H1 (cell line): ENCODE measurements around the gene IFNA14. TPM values are rescaled to one million over a fixed set of nuclear protein-coding genes. Genes with fewer than 3 reads are reported as not detected.

Experiments
- CTCF ChIA-PET: fragments of 300-600 bp; sonication (Branson Sonifier 250); formaldehyde crosslinking; loops from one replicate; lab custom pipeline; 2021; ENCODE audit not compliant: partially characterized antibody; lab: Charles Lee
- POLR2A ChIA-PET: fragments of 300-600 bp; sonication (Branson Sonifier 250); formaldehyde crosslinking; loops from one replicate; lab custom pipeline; 2021; ENCODE audit warnings: inconsistent platforms; ENCODE audit not compliant: partially characterized antibody; lab: Charles Lee
- DNase-seq, 2 experiments: peaks; one replicate each; pipeline versions ENCODE4 v3.0.0 to v3.0.0-alpha.2; 2010 to 2022; ENCODE audit warnings: low spot score in 2 of 2, low read depth in 1 of 2, mixed read lengths in 1 of 2
- FAIRE-seq: peaks from 2 replicates; lab custom pipeline; 2011; peaks lifted over from hg19 to GRCh38; lab: Jason Lieb, UNC
- H2AFZ ChIP-seq: 2 replicates; pipeline ENCODE4 v1.8.1; 2012; ENCODE audit warnings: low read length, inconsistent platforms
- H2AK5ac ChIP-seq: 2 replicates; pipeline ENCODE4 v1.6.1; 2013; ENCODE audit warnings: low read depth, low read length
- H2BK120ac ChIP-seq: replicated peaks from 2 replicates; pipeline ENCODE3; 2013; ENCODE audit warnings: low read depth, low read length, inconsistent platforms
- H2BK12ac ChIP-seq: 2 replicates; pipeline ENCODE4 v1.6.1; 2013; ENCODE audit warnings: low read depth, low read length
- H2BK15ac ChIP-seq: 2 replicates; pipeline ENCODE4 v1.6.1; 2013; ENCODE audit warnings: low read length
- H2BK20ac ChIP-seq: 2 replicates; pipeline ENCODE4 v1.6.1; 2013; ENCODE audit warnings: low read length
- H2BK5ac ChIP-seq: 2 replicates; pipeline ENCODE4 v1.6.1; 2013; ENCODE audit warnings: low read depth, low read length
- H3K14ac ChIP-seq: 2 replicates; pipeline ENCODE4 v1.6.1; 2013; ENCODE audit warnings: inconsistent platforms; ENCODE audit not compliant: insufficient read length
- H3K18ac ChIP-seq: 2 replicates; pipeline ENCODE4 v1.6.1; 2013; ENCODE audit warnings: low read length; ENCODE audit errors: extremely low read depth
- H3K23ac ChIP-seq: 2 replicates; pipeline ENCODE4 v1.6.1; 2013; ENCODE audit warnings: inconsistent platforms; ENCODE audit not compliant: insufficient read length
- H3K23me2 ChIP-seq: 2 replicates; pipeline ENCODE4 v1.6.1; 2013; ENCODE audit warnings: low read depth, low read length
- H3K27ac ChIP-seq: 2 replicates; pipeline ENCODE4 v1.6.1; 2011; ENCODE audit warnings: low read depth, low read length, inconsistent platforms
- H3K27me3 ChIP-seq, 4 experiments: replicated peaks in 1 of 4; 1 replicate in 1 of 4; 2 replicates in 3 of 4; pipeline versions ENCODE4 v1.6.1 to v1.8.1; 2011 to 2013; ENCODE audit warnings: low read length in 3 of 4, mild to moderate bottlenecking in 3 of 4, inconsistent platforms in 2 of 4, mixed read lengths in 2 of 4, moderate library complexity in 1 of 4; ENCODE audit not compliant: control insufficient read depth in 3 of 4, insufficient read depth in 3 of 4; ENCODE audit errors: extremely low read depth in 1 of 4
- H3K36me3 ChIP-seq, 4 experiments: 2 replicates each; pipeline versions ENCODE4 v1.6.1 to v1.8.1; 2011 to 2013; ENCODE audit warnings: mild to moderate bottlenecking in 4 of 4, low read length in 3 of 4, moderate library complexity in 2 of 4, control low read depth in 1 of 4, inconsistent platforms in 1 of 4; ENCODE audit not compliant: insufficient read depth in 4 of 4, control insufficient read depth in 2 of 4
- H3K4ac ChIP-seq: replicated peaks from 2 replicates; pipeline ENCODE3; 2013; ENCODE audit warnings: low read length, low read depth, mixed read lengths, inconsistent platforms; ENCODE audit not compliant: insufficient read length
- H3K4me1 ChIP-seq, 4 experiments: replicated peaks in 1 of 4; 1 replicate in 1 of 4; 2 replicates in 3 of 4; pipeline versions ENCODE4 v1.6.1 to v1.8.1; 2011 to 2013; ENCODE audit warnings: low read length in 3 of 4, inconsistent platforms in 2 of 4, mixed read lengths in 1 of 4; ENCODE audit not compliant: insufficient read depth in 4 of 4, control insufficient read depth in 3 of 4
- H3K4me2 ChIP-seq, 2 experiments: 2 replicates each; pipeline versions ENCODE4 v1.6.1 to v1.8.1; 2011 to 2013; ENCODE audit warnings: low read depth in 2 of 2, low read length in 2 of 2, control low read depth in 1 of 2, inconsistent platforms in 1 of 2, mild to moderate bottlenecking in 1 of 2; ENCODE audit not compliant: insufficient read depth in 1 of 2
- H3K4me3 ChIP-seq, 4 experiments: fragments of 200-600, 300-600 bp in 1 of 4; sonication (generic), shearing (Covaris generic), sonication (Bioruptor Twin) in 1 of 4; 2 replicates each; pipeline versions ENCODE4 v1.5.1 to v1.8.1; 2011 to 2016; ENCODE audit warnings: low read length in 4 of 4, low read depth in 3 of 4, control low read depth in 2 of 4, inconsistent platforms in 2 of 4, mild to moderate bottlenecking in 2 of 4, mixed read lengths in 1 of 4, moderate library complexity in 1 of 4; ENCODE audit not compliant: insufficient read depth in 2 of 4; ENCODE audit errors: extremely low read depth in 1 of 4
- H3K56ac ChIP-seq: replicated peaks from 2 replicates; pipeline ENCODE3; 2013; ENCODE audit warnings: low read depth, mild to moderate bottlenecking, mixed read lengths, low read length, inconsistent platforms; ENCODE audit not compliant: insufficient read length
- H3K79me1 ChIP-seq: 2 replicates; pipeline ENCODE4 v1.6.1; 2013; ENCODE audit warnings: low read depth, low read length, control low read depth
- H3K79me2 ChIP-seq, 2 experiments: 2 replicates each; pipeline versions ENCODE4 v1.6.1 to v1.8.1; 2012 to 2013; ENCODE audit warnings: low read length in 2 of 2, mild to moderate bottlenecking in 2 of 2, inconsistent platforms in 1 of 2; ENCODE audit not compliant: insufficient read depth in 2 of 2, control insufficient read depth in 1 of 2
- H3K9ac ChIP-seq, 4 experiments: replicated peaks in 1 of 4; 1 replicate in 1 of 4; 2 replicates in 3 of 4; pipeline versions ENCODE4 v1.6.1 to v1.8.1; 2011 to 2013; ENCODE audit warnings: low read depth in 3 of 4, low read length in 3 of 4, control low read depth in 2 of 4, mild to moderate bottlenecking in 2 of 4, moderate library complexity in 2 of 4, inconsistent platforms in 1 of 4; ENCODE audit errors: extremely low read depth in 1 of 4
- H3K9me3 ChIP-seq, 2 experiments: 2 replicates each; pipeline versions ENCODE4 v1.6.1 to v1.8.1; 2012 to 2013; ENCODE audit warnings: mild to moderate bottlenecking in 2 of 2, moderate library complexity in 2 of 2, control low read depth in 1 of 2, inconsistent platforms in 1 of 2, low read depth in 1 of 2, low read length in 1 of 2, mixed read lengths in 1 of 2; ENCODE audit not compliant: insufficient read depth in 2 of 2
- H4K20me1 ChIP-seq, 2 experiments: replicated peaks in 1 of 2; 2 replicates each; pipeline versions ENCODE3 to v1.8.1; 2011 to 2013; ENCODE audit warnings: inconsistent platforms in 2 of 2, low read length in 2 of 2, mild to moderate bottlenecking in 1 of 2; ENCODE audit not compliant: insufficient read depth in 2 of 2, control insufficient read depth in 1 of 2
- H4K5ac ChIP-seq: 2 replicates; pipeline ENCODE4 v1.6.1; 2013; ENCODE audit warnings: low read length, low read depth, mixed read lengths, inconsistent platforms; ENCODE audit not compliant: insufficient read length
- H4K8ac ChIP-seq: 2 replicates; pipeline ENCODE4 v1.8.0; 2013; ENCODE audit warnings: mild to moderate bottlenecking, moderate library complexity, low read length, inconsistent platforms; ENCODE audit not compliant: insufficient read depth; ENCODE audit errors: extremely low read depth
- H4K91ac ChIP-seq: replicated peaks from 2 replicates; pipeline ENCODE3; 2013; ENCODE audit warnings: low read length, mixed read lengths, inconsistent platforms; ENCODE audit not compliant: insufficient read length
- ASH2L ChIP-seq: fragments of 200-600, 300-600 bp; sonication (generic); IDR thresholded peaks from one replicate; pipeline ENCODE4 v1.7.1; 2017; ENCODE audit warnings: low read length
- CBX8 ChIP-seq: fragments of 300-800, 300-1000 bp; sonication (generic); IDR thresholded peaks from 2 replicates; pipeline ENCODE4 v1.7.1; 2016; ENCODE audit warnings: low read depth, low read length, borderline replicate concordance
- CEBPB ChIP-seq: IDR thresholded peaks from 2 replicates; pipeline ENCODE4 v1.6.1; 2012; ENCODE audit warnings: low read depth, low read length
- CHD2 ChIP-seq: IDR thresholded peaks from 2 replicates; pipeline ENCODE4 v1.6.1; 2012; ENCODE audit warnings: low read length, improper control_type of control experiment
- EGR1 ChIP-seq: IDR thresholded peaks from 2 replicates; pipeline ENCODE4 v1.6.1; 2011; ENCODE audit warnings: low read depth, low read length, borderline replicate concordance
- MAFK ChIP-seq: IDR thresholded peaks from 2 replicates; pipeline ENCODE4 v1.6.1; 2012; ENCODE audit warnings: low read depth, mild to moderate bottlenecking, improper control_type of control experiment, low read length
- NANOG ChIP-seq: IDR thresholded peaks from 2 replicates; pipeline ENCODE4 v1.6.1; 2011; ENCODE audit warnings: low read length, low read depth, mild to moderate bottlenecking, inconsistent platforms; ENCODE audit not compliant: insufficient read depth, poor library complexity, severe bottlenecking
- PHF8 ChIP-seq: fragments of 200-600 bp; sonication (generic); conservative IDR thresholded peaks from 2 replicates; pipeline ENCODE4 v1.7.1; 2012; ENCODE audit warnings: low read depth, mild to moderate bottlenecking, inconsistent platforms, low read length, moderate library complexity
- RAD21 ChIP-seq, 2 experiments: IDR thresholded peaks in 1 of 2; conservative IDR thresholded peaks in 1 of 2; 2 replicates each; pipeline ENCODE4 v1.6.1; 2011; ENCODE audit warnings: low read depth in 2 of 2, low read length in 2 of 2, improper control_type of control experiment in 1 of 2, inconsistent platforms in 1 of 2, mild to moderate bottlenecking in 1 of 2, moderate library complexity in 1 of 2
- RBBP5 ChIP-seq: IDR thresholded peaks from 2 replicates; pipeline ENCODE4 v1.7.1; 2012; ENCODE audit warnings: low read depth, mild to moderate bottlenecking, inconsistent platforms, low read length, moderate library complexity, borderline replicate concordance
- SUZ12 ChIP-seq: fragments of 200-600 bp; sonication (generic); IDR thresholded peaks from 2 replicates; pipeline ENCODE4 v1.6.1; 2012; ENCODE audit warnings: mild to moderate bottlenecking, inconsistent platforms, low read length, moderate library complexity, mixed read lengths
- TAF7 ChIP-seq: optimal IDR thresholded peaks from 2 replicates; pipeline ENCODE3; 2011; ENCODE audit warnings: low read depth, mild to moderate bottlenecking, inconsistent platforms, low read length, moderate library complexity, borderline replicate concordance
- TBP ChIP-seq: IDR thresholded peaks from 2 replicates; pipeline ENCODE4 v1.6.1; 2011; ENCODE audit warnings: low read depth, low read length, improper control_type of control experiment
- WGBS, 2 experiments: shearing (Covaris generic) in 1 of 2; methylation state at CpG; one replicate each; pipeline versions ENCODE4 v1.1.6 to v1.1.7; 2013 to 2015; ENCODE audit warnings: low lambda C conversion rate in 2 of 2, mixed read lengths in 2 of 2, inconsistent platforms in 1 of 2, low coverage in 1 of 2, missing lambda C conversion rate in 1 of 2; ENCODE audit not compliant: insufficient replicate concordance in 2 of 2, insufficient coverage in 1 of 2, insufficient read length in 1 of 2; ENCODE audit errors: extremely low coverage in 1 of 2, missing lambda C conversion rate in 1 of 2; 5-methylcytosine and 5-hydroxymethylcytosine counted together
- polyA plus RNA-seq, 7 experiments: library from polyadenylated mRNA; depleted of rRNA in 3 of 7; stranded (reverse) in 5 of 7; unstranded in 2 of 7; fragments of >200 nt in 5 of 7; fragments of 200-250 nt in 2 of 7; gene quantifications; 1 replicate in 5 of 7; 2 replicates in 1 of 7; 4 replicates in 1 of 7; pipeline versions ENCODE4 v1.2.1 to v1.2.3, GENCODE V29; 2011 to 2013; ENCODE audit warnings: missing spikeins in 2 of 7, mixed read lengths in 2 of 7
- total RNA-seq: library from RNA; stranded (reverse); fragmentation: NEBNext Ultra II Directional; extraction: Animal tissue kit (Norgen Biotek cat#: 25700); gene quantifications from 2 replicates; pipeline ENCODE4 v1.2.1, GENCODE V29; 2021

Gene IFNA14
- total and polyA plus RNA-seq, 2 of the 8 experiments (the other 6 are each of a cell fraction or from before 2014, with no cell fraction given) = not detected

- no peak overlapping the region for H3K56ac ChIP-seq
- 97% methylated on average over 7 of the region's 7 CpGs; no CpG with 5 or more reads in 1 of the 2 experiments for WGBS, 2 experiments
- no peaks in the 10 kb centered on the region for H3K9me3 ChIP-seq
- DNase-seq (no peak), FAIRE-seq (no peak)
- H4K5ac ChIP-seq = no peak overlapping the region
- no peaks in the 10 kb centered on the region for H3K23me2 ChIP-seq
- no peak overlapping the region for H2BK12ac ChIP-seq
- H4K8ac ChIP-seq = no peak overlapping the region
- CTCF ChIA-PET = interaction anchor here (1.1 to 3.5 kb wide), 2 partner anchors 16 to 580 kb away, joined by 3 to 19 read pairs; no protein-coding TSS in a partner anchor
- H3K4ac ChIP-seq = no peak overlapping the region
- H3K79me2 ChIP-seq = no peaks in the 10 kb centered on the region
- no peak overlapping the region for H2BK15ac ChIP-seq
- H3K79me1 ChIP-seq = no peaks in the 10 kb centered on the region
- no peak overlapping the region for H2BK120ac ChIP-seq
- H2BK5ac ChIP-seq = no peak overlapping the region
- H3K27ac ChIP-seq = no peak overlapping the region
- H3K4me2 ChIP-seq = no peak overlapping the region
- no peak overlapping the region for H2BK20ac ChIP-seq
- H2AFZ ChIP-seq = no peak overlapping the region
- H3K27me3 ChIP-seq = no peaks in the 10 kb centered on the region
- no peaks in the 10 kb centered on the region for H3K36me3 ChIP-seq
- H4K20me1 ChIP-seq = no peaks in the 10 kb centered on the region
- TF ChIP-seq PHF8 (no peak), TAF7 (no peak), MAFK (no peak), TBP (no peak), CBX8 (no peak), SUZ12 (no peak), RAD21 (IDR thresholded peaks at IDR 0.05 in 1 of 2, conservative IDR thresholded peaks at IDR 0.05 in 1 of 2; ENCODE audit: low read depth in 2 of 2, low read length in 2 of 2) (no peak), CEBPB (no peak), CHD2 (no peak), ASH2L (no peak), EGR1 (no peak), RBBP5 (no peak), NANOG (no peak)
- H2AK5ac ChIP-seq = no peak overlapping the region
- H3K4me1 ChIP-seq = no peaks in the 10 kb centered on the region
- no peak overlapping the region for H3K9ac ChIP-seq
- no peak overlapping the region for H4K91ac ChIP-seq
- no peak overlapping the region for H3K23ac ChIP-seq
- POLR2A ChIA-PET = interaction anchor here (1.4 kb wide), 1 partner anchor 593 kb away, joined by 3 read pairs; no protein-coding TSS in a partner anchor
- no peak overlapping the region for H3K18ac ChIP-seq
- H3K14ac ChIP-seq = no peak overlapping the region
- no peak overlapping the region for H3K4me3 ChIP-seq
These were observed 29.5 kb downstream of the IFNA14 start for GRCh38 chr9:21210311-21210710.
